WTC11 (cell line): ENCODE measurements around the gene WWOX. TPM values are rescaled to one million over a fixed set of nuclear protein-coding genes. Genes with fewer than 3 reads are reported as not detected.

Experiments used
- ATAC-seq: fragments of 200-7000 bp; cut with Tn5 transposase; 2 replicates; pipeline ENCODE4 v1.10.0; 2021; ENCODE audit warnings: mild to moderate bottlenecking, moderate library complexity
- CTCF ChIA-PET: fragments of 300-600 bp; sonication (Branson Sonifier 250); formaldehyde crosslinking; loops from one replicate; lab custom pipeline; 2021; ENCODE audit warnings: antibody characterized with exemption; lab: Charles Lee
- POLR2A ChIA-PET: fragments of 350-600 bp; sonication (Branson Sonifier 250); formaldehyde crosslinking; loops from one replicate; lab custom pipeline; 2021; ENCODE audit warnings: antibody characterized with exemption; lab: Charles Lee
- DNase-seq: peaks from one replicate; pipeline ENCODE4 v3.0.0; 2021; ENCODE audit warnings: low spot score
- H3K27ac Mint-ChIP-seq: 2 replicates; pipeline ENCODE4 v1.8.0; 2021; ENCODE audit warnings: mixed read lengths
- H3K27me3 Mint-ChIP-seq: 2 replicates; pipeline ENCODE4 v1.8.0; 2021; ENCODE audit warnings: low read depth, mild to moderate bottlenecking, moderate library complexity, mixed read lengths
- H3K36me3 Mint-ChIP-seq: 2 replicates; pipeline ENCODE4 v1.8.0; 2021; ENCODE audit warnings: mixed read lengths
- H3K4me1 Mint-ChIP-seq: 2 replicates; pipeline ENCODE4 v1.8.0; 2022; ENCODE audit warnings: mixed read lengths
- H3K4me3 Mint-ChIP-seq: 2 replicates; pipeline ENCODE4 v1.8.0; 2021; ENCODE audit warnings: mild to moderate bottlenecking, moderate library complexity, mixed read lengths
- H3K9me3 Mint-ChIP-seq: 2 replicates; pipeline ENCODE4 v1.8.0; 2021; ENCODE audit warnings: mixed read lengths
- AFF4 ChIP-seq: sonication (generic); formaldehyde crosslinking; IDR thresholded peaks from 2 replicates; pipeline ENCODE4 v1.8.1; 2023; ENCODE audit warnings: mild to moderate bottlenecking, missing genetic modification reagents, borderline replicate concordance
- ATF1 ChIP-seq: sonication (generic); formaldehyde crosslinking; IDR thresholded peaks from 2 replicates; pipeline ENCODE4 v1.8.1; 2023; ENCODE audit warnings: mild to moderate bottlenecking, moderate library complexity, missing genetic modification reagents
- ATF2 ChIP-seq: sonication (generic); formaldehyde crosslinking; IDR thresholded peaks from 2 replicates; pipeline ENCODE4 v1.8.1; 2022; ENCODE audit warnings: low read depth, missing genetic modification reagents, borderline replicate concordance
- GRHL2 ChIP-seq: fragments of 250-450 bp; sonication (Bioruptor Pico); IDR thresholded peaks from 2 replicates; pipeline ENCODE4 v1.8.0; 2022; ENCODE audit warnings: mild to moderate bottlenecking, moderate library complexity; ENCODE audit not compliant: insufficient replicate concordance, severe bottlenecking
- HMGA2 ChIP-seq: fragments of 250-450 bp; sonication (Bioruptor Pico); IDR thresholded peaks from 2 replicates; pipeline ENCODE4 v1.4.0; 2021; ENCODE audit warnings: mild to moderate bottlenecking, moderate library complexity
- NFE2L1 ChIP-seq: sonication (generic); formaldehyde crosslinking; IDR thresholded peaks from 2 replicates; pipeline ENCODE4 v1.8.1; 2023; ENCODE audit warnings: missing genetic modification reagents
- NR1H2 ChIP-seq: sonication (generic); formaldehyde crosslinking; IDR thresholded peaks from 2 replicates; pipeline ENCODE4 v1.9.0; 2021; ENCODE audit warnings: mild to moderate bottlenecking, moderate library complexity, missing genetic modification reagents
- RELA ChIP-seq: sonication (generic); formaldehyde crosslinking; IDR thresholded peaks from 2 replicates; pipeline ENCODE4 v1.8.1; 2022; ENCODE audit warnings: missing genetic modification reagents, mild to moderate bottlenecking, borderline replicate concordance
- TP53 ChIP-seq: sonication (generic); formaldehyde crosslinking; IDR thresholded peaks from 2 replicates; pipeline ENCODE4 v1.8.1; 2023; ENCODE audit warnings: mild to moderate bottlenecking, missing genetic modification reagents
- ZNF121 ChIP-seq: sonication (generic); formaldehyde crosslinking; IDR thresholded peaks from 2 replicates; pipeline ENCODE4 v1.8.0; 2023; ENCODE audit warnings: missing genetic modification reagents
- total RNA-seq: library from RNA; stranded (reverse); gene quantifications from 3 replicates; pipeline ENCODE4 v1.2.3, GENCODE V29; 2021
- TF ChIP-seq, protein P1 (sequence below): sonication (generic); formaldehyde crosslinking; IDR thresholded peaks from 2 replicates; pipeline ENCODE4 v1.8.0; 2023; ENCODE audit warnings: missing genetic modification reagents, mild to moderate bottlenecking, borderline replicate concordance
- TF ChIP-seq, protein P2 (sequence below): sonication (generic); formaldehyde crosslinking; IDR thresholded peaks from 2 replicates; pipeline ENCODE4 v1.8.0; 2022; ENCODE audit warnings: mild to moderate bottlenecking, missing genetic modification reagents
- TF ChIP-seq, protein P3 (sequence below): sonication (generic); formaldehyde crosslinking; IDR thresholded peaks from 2 replicates; pipeline ENCODE4 v1.8.1; 2022; ENCODE audit warnings: missing genetic modification reagents, borderline replicate concordance

WWOX gene
- total RNA-seq, 1 experiment from 2014 or later, result 15.7 TPM

- ATAC-seq (no peak), DNase-seq (no peak)
- Mint-ChIP-seq H3K27me3 (no peaks in the 10 kb centered on the region), H3K4me3 (no peak overlapping the region), H3K36me3 (no peaks in the 10 kb centered on the region)
- POLR2A ChIA-PET, result interaction anchor here (0.7 kb wide), 1 partner anchor 164 kb away, joined by 4 read pairs; no protein-coding TSS in a partner anchor
- TF ChIP-seq RELA (no peak), ATF2 (CRISPR knock-in tag) (no peak), TP53 (CRISPR knock-in tag) (no peak), HMGA2 (no peak), NR1H2 (CRISPR knock-in tag) (no peak), AFF4 (CRISPR knock-in tag) (no peak), ZNF121 (CRISPR knock-in tag) (no peak), ATF1 (no peak), GRHL2 (no peak), NFE2L1 (CRISPR knock-in tag) (no peak)
- TF ChIP-seq, protein P1, sequence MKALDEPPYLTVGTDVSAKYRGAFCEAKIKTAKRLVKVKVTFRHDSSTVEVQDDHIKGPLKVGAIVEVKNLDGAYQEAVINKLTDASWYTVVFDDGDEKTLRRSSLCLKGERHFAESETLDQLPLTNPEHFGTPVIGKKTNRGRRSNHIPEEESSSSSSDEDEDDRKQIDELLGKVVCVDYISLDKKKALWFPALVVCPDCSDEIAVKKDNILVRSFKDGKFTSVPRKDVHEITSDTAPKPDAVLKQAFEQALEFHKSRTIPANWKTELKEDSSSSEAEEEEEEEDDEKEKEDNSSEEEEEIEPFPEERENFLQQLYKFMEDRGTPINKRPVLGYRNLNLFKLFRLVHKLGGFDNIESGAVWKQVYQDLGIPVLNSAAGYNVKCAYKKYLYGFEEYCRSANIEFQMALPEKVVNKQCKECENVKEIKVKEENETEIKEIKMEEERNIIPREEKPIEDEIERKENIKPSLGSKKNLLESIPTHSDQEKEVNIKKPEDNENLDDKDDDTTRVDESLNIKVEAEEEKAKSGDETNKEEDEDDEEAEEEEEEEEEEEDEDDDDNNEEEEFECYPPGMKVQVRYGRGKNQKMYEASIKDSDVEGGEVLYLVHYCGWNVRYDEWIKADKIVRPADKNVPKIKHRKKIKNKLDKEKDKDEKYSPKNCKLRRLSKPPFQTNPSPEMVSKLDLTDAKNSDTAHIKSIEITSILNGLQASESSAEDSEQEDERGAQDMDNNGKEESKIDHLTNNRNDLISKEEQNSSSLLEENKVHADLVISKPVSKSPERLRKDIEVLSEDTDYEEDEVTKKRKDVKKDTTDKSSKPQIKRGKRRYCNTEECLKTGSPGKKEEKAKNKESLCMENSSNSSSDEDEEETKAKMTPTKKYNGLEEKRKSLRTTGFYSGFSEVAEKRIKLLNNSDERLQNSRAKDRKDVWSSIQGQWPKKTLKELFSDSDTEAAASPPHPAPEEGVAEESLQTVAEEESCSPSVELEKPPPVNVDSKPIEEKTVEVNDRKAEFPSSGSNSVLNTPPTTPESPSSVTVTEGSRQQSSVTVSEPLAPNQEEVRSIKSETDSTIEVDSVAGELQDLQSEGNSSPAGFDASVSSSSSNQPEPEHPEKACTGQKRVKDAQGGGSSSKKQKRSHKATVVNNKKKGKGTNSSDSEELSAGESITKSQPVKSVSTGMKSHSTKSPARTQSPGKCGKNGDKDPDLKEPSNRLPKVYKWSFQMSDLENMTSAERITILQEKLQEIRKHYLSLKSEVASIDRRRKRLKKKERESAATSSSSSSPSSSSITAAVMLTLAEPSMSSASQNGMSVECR (CRISPR knock-in tag), result no peak
- TF ChIP-seq, protein P2, sequence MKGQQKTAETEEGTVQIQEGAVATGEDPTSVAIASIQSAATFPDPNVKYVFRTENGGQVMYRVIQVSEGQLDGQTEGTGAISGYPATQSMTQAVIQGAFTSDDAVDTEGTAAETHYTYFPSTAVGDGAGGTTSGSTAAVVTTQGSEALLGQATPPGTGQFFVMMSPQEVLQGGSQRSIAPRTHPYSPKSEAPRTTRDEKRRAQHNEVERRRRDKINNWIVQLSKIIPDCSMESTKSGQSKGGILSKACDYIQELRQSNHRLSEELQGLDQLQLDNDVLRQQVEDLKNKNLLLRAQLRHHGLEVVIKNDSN, result no peak
- TF ChIP-seq, protein P3, sequence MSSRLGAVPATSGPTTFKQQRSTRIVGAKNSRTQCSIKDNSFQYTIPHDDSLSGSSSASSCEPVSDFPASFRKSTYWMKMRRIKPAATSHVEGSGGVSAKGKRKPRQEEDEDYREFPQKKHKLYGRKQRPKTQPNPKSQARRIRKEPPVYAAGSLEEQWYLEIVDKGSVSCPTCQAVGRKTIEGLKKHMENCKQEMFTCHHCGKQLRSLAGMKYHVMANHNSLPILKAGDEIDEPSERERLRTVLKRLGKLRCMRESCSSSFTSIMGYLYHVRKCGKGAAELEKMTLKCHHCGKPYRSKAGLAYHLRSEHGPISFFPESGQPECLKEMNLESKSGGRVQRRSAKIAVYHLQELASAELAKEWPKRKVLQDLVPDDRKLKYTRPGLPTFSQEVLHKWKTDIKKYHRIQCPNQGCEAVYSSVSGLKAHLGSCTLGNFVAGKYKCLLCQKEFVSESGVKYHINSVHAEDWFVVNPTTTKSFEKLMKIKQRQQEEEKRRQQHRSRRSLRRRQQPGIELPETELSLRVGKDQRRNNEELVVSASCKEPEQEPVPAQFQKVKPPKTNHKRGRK (CRISPR knock-in tag), result no peak
- TF ChIP-seq, all 79 proteins: peak for 0
- no peaks in the 10 kb centered on the region for H3K4me1 Mint-ChIP-seq
- no peaks in the 10 kb centered on the region for H3K9me3 Mint-ChIP-seq
- CTCF ChIA-PET, result interaction anchor here (0.7 kb wide), 1 partner anchor 1409 kb away, joined by 3 read pairs; no protein-coding TSS in a partner anchor
- H3K27ac Mint-ChIP-seq, result no peak overlapping the region
These were observed 576.7 kb downstream of the WWOX start for GRCh38 chr16:78675951-78676792.
